Immature natural killer cell (primary cell): ENCODE measurements around the gene TCF4. TPM values are rescaled to one million over a fixed set of nuclear protein-coding genes. Genes with fewer than 3 reads are reported as not detected.
A peak's percentile ranks its signal among the peaks of the same experiment; 100 is the strongest.
"Not testable (repeated sequence)": the region's sequence is repeated elsewhere in the genome, so short reads cannot be mapped to it uniquely, and the experiment has no call there.

Experiments
- DNase-seq, 3 donors: peaks; one replicate each; pipeline ENCODE4 v3.0.0; 2022; ENCODE audit warnings: mixed read lengths in 1 of 3
- H3K27ac Mint-ChIP-seq, 6 donors: one replicate each; pipeline ENCODE4 v1.8.0; 2020; ENCODE audit warnings: mixed read lengths in 6 of 6, mild to moderate bottlenecking in 5 of 6, inconsistent platforms in 4 of 6, moderate library complexity in 3 of 6
- H3K27me3 Mint-ChIP-seq, 3 donors: one replicate each; pipeline ENCODE4 v1.8.0; 2020 to 2021; ENCODE audit warnings: low read depth in 3 of 3, mild to moderate bottlenecking in 3 of 3, mixed read lengths in 3 of 3, moderate library complexity in 3 of 3, inconsistent platforms in 1 of 3
- H3K36me3 Mint-ChIP-seq, 3 donors: one replicate each; pipeline ENCODE4 v1.8.0; 2020; ENCODE audit warnings: mixed read lengths in 3 of 3, inconsistent platforms in 2 of 3, mild to moderate bottlenecking in 2 of 3
- H3K4me1 Mint-ChIP-seq, 2 donors: one replicate each; pipeline ENCODE4 v1.8.0; 2020; ENCODE audit warnings: inconsistent platforms in 2 of 2, mild to moderate bottlenecking in 2 of 2, mixed read lengths in 2 of 2, moderate library complexity in 1 of 2
- H3K4me3 Mint-ChIP-seq, 5 donors: one replicate each; pipeline ENCODE4 v1.8.0; 2020; ENCODE audit warnings: mild to moderate bottlenecking in 5 of 5, mixed read lengths in 5 of 5, inconsistent platforms in 3 of 5, moderate library complexity in 3 of 5
- H3K9me3 Mint-ChIP-seq, 6 donors: one replicate each; pipeline ENCODE4 v1.8.0; 2020; ENCODE audit warnings: mild to moderate bottlenecking in 6 of 6, mixed read lengths in 6 of 6, inconsistent platforms in 4 of 6, moderate library complexity in 3 of 6
- polyA plus RNA-seq, 3 donors: library from polyadenylated mRNA; unstranded; fragments of 300-500 nt; fragmentation: Illumina TruSeq; gene quantifications; one replicate each; pipeline ENCODE4 v1.2.3, GENCODE V29; 2021

Gene TCF4
- polyA plus RNA-seq, 3 donors from 2014 or later = 7.7 to 28.0 (median 17.6) TPM

- no peak for DNase-seq
- H3K27ac Mint-ChIP-seq = peak overlapping the region in 2 of 6 donors; percentile 20 to 29
- H3K4me1 Mint-ChIP-seq = peaks cover 33 to 38% of the 10 kb centered on the region in 2 donors
- peaks cover 0 to 3% (median 3%) of the 10 kb centered on the region in 3 donors for H3K27me3 Mint-ChIP-seq
- no peaks in the 10 kb centered on the region for H3K36me3 Mint-ChIP-seq
- no peaks in the 10 kb centered on the region for H3K9me3 Mint-ChIP-seq
- H3K4me3 Mint-ChIP-seq = no peak overlapping the region
Measured at GRCh38 chr18:55479656-55480420, 108.2 kb downstream of the TCF4 start.

GRCh38 chr18:55477860-55478581 lies 110.0 kb downstream of the TCF4 start:
- Mint-ChIP-seq H3K36me3 (no peaks in the 10 kb centered on the region), H3K9me3 (no peaks in the 10 kb centered on the region), H3K27me3 (peaks cover 0 to 3% (median 3%) of the 10 kb centered on the region in 3 donors), H3K4me1 (peaks cover 33 to 39% of the 10 kb centered on the region in 2 donors), H3K27ac (peak overlapping the region; percentile 80 to 95 (median 90)), H3K4me3 (peak overlapping the region; percentile 86 to 97 (median 93))
- no peak for DNase-seq

GRCh38 chr18:55477499-55477859 lies 110.5 kb downstream of the TCF4 start:
- H3K36me3 Mint-ChIP-seq = no peaks in the 10 kb centered on the region
- no peaks in the 10 kb centered on the region for H3K9me3 Mint-ChIP-seq
- peak overlapping the region; percentile 80 to 95 (median 90) for H3K27ac Mint-ChIP-seq
- peaks cover 33 to 39% of the 10 kb centered on the region in 2 donors for H3K4me1 Mint-ChIP-seq
- H3K27me3 Mint-ChIP-seq = peaks cover 0 to 3% (median 3%) of the 10 kb centered on the region in 3 donors
- peak overlapping the region; percentile 86 to 97 (median 93) for H3K4me3 Mint-ChIP-seq
- DNase-seq = peak; percentile 50 to 65 (median 53)

GRCh38 chr18:55475916-55476315 lies 112.1 kb downstream of the TCF4 start:
- H3K9me3 Mint-ChIP-seq = no peaks in the 10 kb centered on the region
- H3K4me3 Mint-ChIP-seq = peak overlapping the region; percentile 40 to 93 (median 77)
- peak overlapping the region; percentile 38 to 87 (median 80) for H3K27ac Mint-ChIP-seq
- H3K27me3 Mint-ChIP-seq = peaks cover 0 to 3% (median 3%) of the 10 kb centered on the region in 3 donors
- no peaks in the 10 kb centered on the region for H3K36me3 Mint-ChIP-seq
- peaks cover 33 to 39% of the 10 kb centered on the region in 2 donors for H3K4me1 Mint-ChIP-seq
- no peak for DNase-seq

- Mint-ChIP-seq H3K27ac (peak overlapping the region; percentile 38 to 87 (median 80)), H3K27me3 (peaks cover 0 to 3% (median 3%) of the 10 kb centered on the region in 3 donors), H3K36me3 (no peaks in the 10 kb centered on the region), H3K4me3 (peak overlapping the region; percentile 40 to 93 (median 77)), H3K9me3 (no peaks in the 10 kb centered on the region), H3K4me1 (peaks cover 33 to 39% of the 10 kb centered on the region in 2 donors)
- peak; percentile 25 to 43 (median 32) for DNase-seq
Measured at GRCh38 chr18:55475467-55475866, 112.5 kb downstream of the TCF4 start.

- H3K9me3 Mint-ChIP-seq = no peaks in the 10 kb centered on the region
- H3K4me3 Mint-ChIP-seq = no peak overlapping the region
- peaks cover 36 to 42% of the 10 kb centered on the region in 2 donors for H3K4me1 Mint-ChIP-seq
- no peak overlapping the region for H3K27ac Mint-ChIP-seq
- DNase-seq = no peak
- H3K36me3 Mint-ChIP-seq = peaks cover 0 to 5% (median 0%) of the 10 kb centered on the region in 3 donors
- H3K27me3 Mint-ChIP-seq = peaks cover 0 to 5% (median 0%) of the 10 kb centered on the region in 3 donors
Measured at GRCh38 chr18:55473560-55473959, 114.4 kb downstream of the TCF4 start.

GRCh38 chr18:55473058-55473457 lies 114.9 kb downstream of the TCF4 start:
- peaks cover 35 to 40% of the 10 kb centered on the region in 2 donors for H3K4me1 Mint-ChIP-seq
- H3K9me3 Mint-ChIP-seq = no peaks in the 10 kb centered on the region
- DNase-seq = no peak
- peaks cover 0 to 5% (median 0%) of the 10 kb centered on the region in 3 donors for H3K36me3 Mint-ChIP-seq
- H3K27me3 Mint-ChIP-seq = peaks cover 0 to 6% (median 0%) of the 10 kb centered on the region in 3 donors
- no peak overlapping the region for H3K27ac Mint-ChIP-seq
- no peak overlapping the region for H3K4me3 Mint-ChIP-seq

- Mint-ChIP-seq H3K4me3 (no peak overlapping the region), H3K36me3 (peaks cover 0 to 5% (median 0%) of the 10 kb centered on the region in 3 donors), H3K9me3 (no peaks in the 10 kb centered on the region), H3K27ac (no peak overlapping the region), H3K4me1 (peaks cover 13 to 18% of the 10 kb centered on the region in 2 donors), H3K27me3 (peaks cover 0 to 2% (median 0%) of the 10 kb centered on the region in 3 donors)
- DNase-seq = no peak
Measured at GRCh38 chr18:55470826-55471225, 117.2 kb downstream of the TCF4 start.

GRCh38 chr18:55469134-55469533 lies 118.9 kb downstream of the TCF4 start:
- H3K27ac Mint-ChIP-seq, H3K9me3 Mint-ChIP-seq, H3K4me3 Mint-ChIP-seq: not testable (repeated sequence)

GRCh38 chr18:55466789-55467188 lies 121.2 kb downstream of the TCF4 start:
- H3K27me3 Mint-ChIP-seq = peaks cover 0 to 2% (median 0%) of the 10 kb centered on the region in 3 donors
- no peak overlapping the region for H3K27ac Mint-ChIP-seq
- no peaks in the 10 kb centered on the region for H3K9me3 Mint-ChIP-seq
- DNase-seq = no peak
- H3K4me3 Mint-ChIP-seq = no peak overlapping the region
- H3K4me1 Mint-ChIP-seq = peaks cover 4 to 8% of the 10 kb centered on the region in 2 donors
- H3K36me3 Mint-ChIP-seq = peaks cover 0 to 5% (median 0%) of the 10 kb centered on the region in 3 donors

More at GRCh38 chr18:55469134-55469533, 118.9 kb downstream of the TCF4 start:
- not testable (repeated sequence) for H3K27me3 Mint-ChIP-seq, DNase-seq, H3K4me1 Mint-ChIP-seq, H3K36me3 Mint-ChIP-seq

GRCh38 chr18:55465313-55465712 lies 122.7 kb downstream of the TCF4 start:
- H3K4me1 Mint-ChIP-seq = peaks cover 4 to 8% of the 10 kb centered on the region in 2 donors
- no peak overlapping the region for H3K27ac Mint-ChIP-seq
- H3K4me3 Mint-ChIP-seq = no peak overlapping the region
- peaks cover 0 to 5% (median 0%) of the 10 kb centered on the region in 3 donors for H3K36me3 Mint-ChIP-seq
- no peak for DNase-seq
- H3K9me3 Mint-ChIP-seq = no peaks in the 10 kb centered on the region
- peaks cover 0 to 2% (median 0%) of the 10 kb centered on the region in 3 donors for H3K27me3 Mint-ChIP-seq

- H3K36me3 Mint-ChIP-seq = peaks cover 0 to 3% (median 0%) of the 10 kb centered on the region in 3 donors
- DNase-seq = no peak
- peaks cover 0 to 4% (median 0%) of the 10 kb centered on the region in 3 donors for H3K27me3 Mint-ChIP-seq
- H3K9me3 Mint-ChIP-seq = no peaks in the 10 kb centered on the region
- no peak overlapping the region for H3K4me3 Mint-ChIP-seq
- H3K27ac Mint-ChIP-seq = no peak overlapping the region
- H3K4me1 Mint-ChIP-seq = peaks cover 4 to 8% of the 10 kb centered on the region in 2 donors
Measured at GRCh38 chr18:55464581-55464980, 123.4 kb downstream of the TCF4 start.

- Mint-ChIP-seq H3K36me3 (no peaks in the 10 kb centered on the region), H3K9me3 (no peaks in the 10 kb centered on the region), H3K27ac (no peak overlapping the region), H3K4me1 (peaks cover 0 to under 1% of the 10 kb centered on the region in 2 donors), H3K4me3 (no peak overlapping the region), H3K27me3 (peaks cover 0 to 4% (median 1%) of the 10 kb centered on the region in 3 donors)
- no peak for DNase-seq
Measured at GRCh38 chr18:55462652-55463051, 125.3 kb downstream of the TCF4 start.

- H3K36me3 Mint-ChIP-seq = no peaks in the 10 kb centered on the region
- H3K27ac Mint-ChIP-seq = no peak overlapping the region
- DNase-seq = no peak
- H3K4me3 Mint-ChIP-seq = no peak overlapping the region
- H3K9me3 Mint-ChIP-seq = no peaks in the 10 kb centered on the region
- H3K4me1 Mint-ChIP-seq = peaks cover 6 to 8% of the 10 kb centered on the region in 2 donors
- H3K27me3 Mint-ChIP-seq = peaks cover 0 to 8% (median 1%) of the 10 kb centered on the region in 3 donors
Measured at GRCh38 chr18:55461848-55462247, 126.1 kb downstream of the TCF4 start.
